Adrenal gland (tissue), 12 donors: ENCODE data around the gene SEPTIN10. TPM values are rescaled to one million over a fixed set of nuclear protein-coding genes. Genes with fewer than 3 reads are reported as not detected.

Experiments used
- DNase-seq, 7 donors: peaks; one replicate each; pipeline ENCODE4 v3.0.0-alpha.2; 2019 to 2020
- H3K27ac ChIP-seq, 5 donors: fragments of 200-600 bp; sonication (generic) in 4 of 5; 1 replicate in 3 of 5; 2 replicates in 2 of 5; pipeline versions ENCODE4 v1.5.1 to v1.8.0; 2016 to 2020; ENCODE audit warnings: mild to moderate bottlenecking in 1 of 5
- H3K27me3 ChIP-seq: fragments of 200-600 bp; 2 replicates; pipeline ENCODE4 v1.8.0; 2021
- H3K36me3 ChIP-seq, 2 donors: fragments of 200-600 bp; replicated peaks in 1 of 2; 1 replicate in 1 of 2; 2 replicates in 1 of 2; pipeline versions ENCODE4 v1.5.1 to v1.8.0; 2018 to 2022
- H3K4me1 ChIP-seq, 2 donors: fragments of 200-600 bp; replicated peaks in 1 of 2; 1 replicate in 1 of 2; 2 replicates in 1 of 2; pipeline versions ENCODE4 v1.5.1 to v1.8.0; 2018 to 2021
- H3K4me3 ChIP-seq, 4 donors: fragments of 200-600 bp; sonication (generic) in 3 of 4; one replicate each; pipeline ENCODE4 v1.5.1; 2016 to 2018
- H3K9me3 ChIP-seq, 3 donors: fragments of 200-600 bp; sonication (generic) in 1 of 3; replicated peaks in 1 of 3; 1 replicate in 2 of 3; 2 replicates in 1 of 3; pipeline versions ENCODE4 v1.5.1 to v1.8.0; 2016 to 2021
- CTCF ChIP-seq, 6 experiments: fragments of 450-650 bp in 4 of 6; fragments of 200-600 bp in 2 of 6; sonication (generic) in 1 of 6; IDR thresholded peaks; 1 replicate in 5 of 6; 2 replicates in 1 of 6; pipeline versions ENCODE4 v1.5.1 to v1.8.0; 2016 to 2021; ENCODE audit warnings: antibody characterized with exemption in 6 of 6, mild to moderate bottlenecking in 2 of 6, moderate library complexity in 1 of 6
- POLR2A ChIP-seq, 2 donors: fragments of 450-650 bp; IDR thresholded peaks; one replicate each; pipeline ENCODE4 v1.6.1; 2017; ENCODE audit warnings: antibody characterized with exemption in 2 of 2, mild to moderate bottlenecking in 2 of 2, moderate library complexity in 1 of 2
- WGBS, 4 donors: extraction: QIAGEN DNeasy Blood & Tissue Kit in 2 of 4; methylation state at CpG; one replicate each; pipeline versions ENCODE4 v1.1.5 to v1.1.7; 2013 to 2017; 5-methylcytosine and 5-hydroxymethylcytosine counted together
- intact Hi-C, 2 donors: fragments of 100-400 bp; cut with DNase I; formaldehyde crosslinking; loops; one replicate each; pipeline versions ENCODE4 v1.14.1 to v1.15.0; 2022 to 2023
- polyA plus RNA-seq, 3 donors: library from polyadenylated mRNA; stranded (reverse); fragments of 200-250 nt in 2 of 3; fragments of 350-450 nt in 1 of 3; fragmentation: Illumina TruSeq in 1 of 3; extraction: RNeasy Lipid Tissue Mini Kit (QIAGEN cat#74804) in 1 of 3; gene quantifications; one replicate each; pipeline ENCODE4 v1.2.3, GENCODE V29; 2013 to 2014
- total RNA-seq, 9 donors: library from RNA; depleted of rRNA in 4 of 9; stranded (reverse); fragments of >200 nt in 4 of 9; fragments of 120-200 nt in 1 of 9; fragmentation: NEBNext Ultra II Directional in 1 of 9; extraction: Animal tissue kit (Norgen Biotek cat#: 25700) in 1 of 9; gene quantifications; one replicate each; pipeline versions ENCODE4 v1.1.0 to v1.2.4, GENCODE V29; 2013 to 2023
- donor health status: healthy with polysubstance abuse.
- donor health status: Bipolar disorder and iron deficiency.
- donor health status: DM: yes; HTN: yes; CAD: no.
- donor health status: DM: no; HTN: no; CAD: no.
- donor health status: DM: no; HTN: no; CAD: no.
- donor health status: DM: yes; HTN: yes; CAD: no.

The SEPTIN10 gene
- total and polyA plus RNA-seq, 12 donors: 18.1 to 91.3 (median 44.8) TPM

- Histone ChIP-seq H3K27ac (no peak overlapping the region), H3K27me3 (no peaks in the 10 kb centered on the region), H3K4me3 (no peak overlapping the region), H3K9me3 (no peaks in the 10 kb centered on the region), H3K36me3 (peaks cover 0 to 11% of the 10 kb centered on the region in 2 donors), H3K4me1 (peaks cover 0 to 5% of the 10 kb centered on the region in 2 donors)
- intact Hi-C loops: no loop called here
- no peak for DNase-seq
- TF ChIP-seq CTCF (IDR thresholded peaks at IDR 0.05) (no peak), POLR2A (IDR thresholded peaks at IDR 0.05) (no peak)
- 69 to 94% (median 73%) methylated on average over 2 of the region's 2 CpGs for WGBS, 4 donors
Observed at GRCh38 chr2:109563288-109563687, 50.5 kb downstream of the SEPTIN10 start.

GRCh38 chr2:109562421-109562820 is 51.3 kb downstream of the SEPTIN10 start:
- Histone ChIP-seq H3K9me3 (no peaks in the 10 kb centered on the region), H3K4me3 (no peak overlapping the region), H3K36me3 (peaks cover 0 to 11% of the 10 kb centered on the region in 2 donors), H3K27ac (no peak overlapping the region), H3K4me1 (peaks cover 0 to 5% of the 10 kb centered on the region in 2 donors), H3K27me3 (no peaks in the 10 kb centered on the region)
- intact Hi-C loops: no loop called here
- DNase-seq: no peak
- 93 to 100% (median 98%) methylated on average over 2 of the region's 2 CpGs for WGBS, 4 donors
- no peak for TF ChIP-seq CTCF (IDR thresholded peaks at IDR 0.05)
- TF ChIP-seq POLR2A (IDR thresholded peaks at IDR 0.05): no peak

GRCh38 chr2:109560265-109560664 is 53.5 kb downstream of the SEPTIN10 start:
- peaks cover 0 to 3% of the 10 kb centered on the region in 2 donors for H3K36me3 ChIP-seq
- H3K27ac ChIP-seq: peak overlapping the region in 1 of 5 donors; percentile 27
- no peaks in the 10 kb centered on the region for H3K9me3 ChIP-seq
- peaks cover 0 to 8% of the 10 kb centered on the region in 2 donors for H3K4me1 ChIP-seq
- H3K27me3 ChIP-seq: no peaks in the 10 kb centered on the region
- WGBS, 4 donors: 41 to 64% (median 46%) methylated on average over 1 of the region's 1 CpG
- peak in 2 of 7 donors; percentile 13 to 34 for DNase-seq
- no peak overlapping the region for H3K4me3 ChIP-seq
- no peak for TF ChIP-seq POLR2A (IDR thresholded peaks at IDR 0.05)
- no peak for TF ChIP-seq CTCF (IDR thresholded peaks at IDR 0.05)
- intact Hi-C loops: no loop called here

- intact Hi-C loops: loop anchor here in 1 of 2 donors (10.0 kb wide), 1 partner anchor 67 kb away; no protein-coding TSS in a partner anchor
- peak in 1 of 7 donors; percentile 19 for DNase-seq
- Histone ChIP-seq H3K4me3 (no peak overlapping the region), H3K27me3 (no peaks in the 10 kb centered on the region), H3K9me3 (no peaks in the 10 kb centered on the region), H3K4me1 (peaks cover 0 to 11% of the 10 kb centered on the region in 2 donors), H3K36me3 (no peaks in the 10 kb centered on the region), H3K27ac (no peak overlapping the region)
- 71 to 78% (median 71%) methylated on average over 9 of the region's 9 CpGs for WGBS, 4 donors
- TF ChIP-seq POLR2A (IDR thresholded peaks at IDR 0.05) (no peak), CTCF (IDR thresholded peaks at IDR 0.05) (no peak)
Observed at GRCh38 chr2:109558076-109558882, 55.5 kb downstream of the SEPTIN10 start.
